Measurements from ENCODE around the gene DPH1.

The DPH1 gene

DNA sequence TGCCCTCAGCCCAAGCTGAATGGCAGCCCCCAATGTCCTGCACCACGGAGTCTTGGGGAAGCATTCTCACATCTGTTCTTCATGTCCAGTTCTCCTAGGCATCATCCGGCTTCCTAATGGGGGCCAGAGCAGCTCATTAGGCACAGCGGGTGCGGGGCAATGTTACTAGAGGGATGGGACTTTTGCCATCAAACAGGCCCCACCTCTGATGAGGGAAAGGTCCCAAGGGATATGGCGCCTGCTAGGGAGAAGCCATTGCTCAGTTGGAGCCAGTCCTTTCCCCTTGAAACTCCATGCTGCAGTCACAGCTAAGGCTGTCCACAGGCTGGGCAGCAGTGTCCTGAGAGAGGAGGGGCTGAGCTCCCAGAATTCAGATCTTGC lies 1.7 kb upstream of the DPH1 start:
- DNase-seq = no peak

DNA sequence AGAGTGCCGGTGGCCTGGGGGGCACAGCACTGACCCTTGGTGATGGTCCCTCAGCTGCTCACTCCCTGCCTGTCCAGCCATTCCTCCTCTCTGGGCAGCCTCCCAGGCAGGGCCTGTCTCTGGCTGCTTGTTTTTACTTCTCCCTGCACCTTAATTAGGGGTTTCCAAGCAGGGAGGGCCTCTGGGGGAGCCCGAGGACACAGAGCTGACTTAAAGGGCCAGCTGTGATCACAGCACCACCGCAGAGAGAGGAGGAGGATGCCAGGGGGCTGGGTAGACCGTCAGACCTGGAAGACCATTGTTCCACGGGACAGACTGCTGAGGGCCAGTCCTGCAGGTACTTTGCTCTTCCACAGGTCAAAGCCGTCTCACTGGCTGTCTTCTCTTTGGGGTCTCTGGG lies 1.2 kb upstream of the DPH1 start:
- no peak for DNase-seq

GRCh38 chr17:2030779-2031163 lies 818 bp downstream of the DPH1 start:
- DNase-seq = no peak

GRCh38 chr17:2033153-2033552 lies 3.2 kb downstream of the DPH1 start:
- no peak for DNase-seq

DNA sequence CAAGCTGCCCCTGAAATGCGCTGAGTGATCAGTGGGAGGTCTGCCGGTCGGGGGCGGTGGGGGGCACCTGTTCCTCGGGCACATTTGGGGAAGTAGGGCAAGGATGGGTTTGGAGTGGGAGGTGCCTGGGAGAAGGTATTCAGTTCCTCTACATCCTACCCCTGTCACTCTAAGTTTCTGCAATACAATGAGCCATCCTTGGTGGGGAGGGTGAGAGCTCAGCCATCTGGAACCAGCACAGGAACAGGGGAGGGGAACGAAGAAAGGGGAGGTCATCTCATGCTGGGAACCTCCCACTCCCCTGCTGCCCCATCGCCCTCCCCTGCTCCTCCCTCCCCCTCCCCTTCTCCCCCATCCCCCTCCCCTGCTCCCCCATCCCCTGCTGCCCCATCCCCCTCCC lies 4.2 kb downstream of the DPH1 start:
- no peak for DNase-seq

GRCh38 chr17:2034806-2035540 lies 5.0 kb downstream of the DPH1 start:
- DNase-seq = no peak

DNA sequence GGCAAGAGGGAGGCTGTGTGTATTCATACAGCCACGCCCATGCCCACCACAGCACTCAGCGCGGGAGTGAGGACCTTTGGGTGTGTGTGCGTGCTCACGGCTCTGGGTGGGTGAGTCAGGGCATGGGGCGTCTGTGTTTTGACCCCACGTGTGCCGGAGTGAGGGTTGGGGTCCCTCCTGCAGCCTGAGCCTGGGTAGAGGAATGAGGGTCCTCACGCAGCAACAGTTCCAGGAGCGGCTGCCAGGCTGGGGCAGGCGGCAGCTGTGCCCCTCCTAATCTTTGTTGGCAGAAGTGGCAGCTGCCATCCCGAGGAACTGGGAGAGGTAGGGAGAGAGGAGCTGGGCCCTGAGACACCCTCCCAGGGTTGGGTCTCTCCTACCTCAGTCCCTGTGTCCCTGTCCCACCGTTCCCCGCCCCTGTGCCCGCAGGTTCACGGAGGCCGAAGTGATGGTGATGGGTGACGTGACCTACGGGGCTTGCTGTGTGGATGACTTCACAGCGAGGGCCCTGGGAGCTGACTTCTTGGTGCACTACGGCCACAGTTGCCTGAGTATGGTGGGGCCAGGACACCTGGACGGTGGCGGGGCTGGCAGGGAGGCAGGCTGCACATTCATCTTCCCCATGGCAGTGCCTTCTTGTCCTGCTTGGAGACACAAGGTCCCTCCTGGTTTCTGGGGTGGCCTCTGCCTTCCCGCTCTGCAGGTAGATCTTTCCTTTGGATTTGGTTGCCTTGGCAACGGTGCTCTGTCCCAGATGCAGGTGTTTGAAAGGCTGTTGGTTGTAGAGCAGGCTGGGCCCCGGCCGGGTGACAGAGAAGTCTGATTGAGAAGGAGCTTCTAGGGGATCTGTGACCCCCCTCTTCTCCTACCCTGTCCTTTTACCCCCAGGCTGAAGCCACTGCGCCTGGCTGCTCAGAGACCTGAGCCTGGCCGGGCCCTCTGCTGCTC lies 5.9 kb downstream of the DPH1 start:
- no peak for DNase-seq

DNA sequence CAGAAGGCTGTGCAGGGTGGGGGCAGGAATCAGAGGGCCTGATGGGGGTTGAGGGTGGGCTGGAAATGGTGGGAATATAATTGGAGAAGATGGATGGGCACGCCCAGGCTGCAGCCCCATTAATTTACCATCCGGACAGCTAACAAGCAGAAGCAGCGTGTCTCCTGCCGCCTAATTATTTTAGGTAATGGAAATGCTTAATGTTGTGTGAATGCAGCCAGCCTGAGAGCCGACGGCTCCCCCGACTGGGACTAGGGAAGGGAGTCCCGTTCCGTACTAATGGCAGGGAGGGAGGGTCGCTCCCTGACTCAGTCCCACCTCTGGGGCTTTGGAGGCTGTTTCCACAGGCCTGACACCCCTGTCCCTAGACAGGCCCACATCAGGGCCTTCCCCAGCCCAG lies 7.2 kb downstream of the DPH1 start:
- DNase-seq = peak; percentile 35

DNA sequence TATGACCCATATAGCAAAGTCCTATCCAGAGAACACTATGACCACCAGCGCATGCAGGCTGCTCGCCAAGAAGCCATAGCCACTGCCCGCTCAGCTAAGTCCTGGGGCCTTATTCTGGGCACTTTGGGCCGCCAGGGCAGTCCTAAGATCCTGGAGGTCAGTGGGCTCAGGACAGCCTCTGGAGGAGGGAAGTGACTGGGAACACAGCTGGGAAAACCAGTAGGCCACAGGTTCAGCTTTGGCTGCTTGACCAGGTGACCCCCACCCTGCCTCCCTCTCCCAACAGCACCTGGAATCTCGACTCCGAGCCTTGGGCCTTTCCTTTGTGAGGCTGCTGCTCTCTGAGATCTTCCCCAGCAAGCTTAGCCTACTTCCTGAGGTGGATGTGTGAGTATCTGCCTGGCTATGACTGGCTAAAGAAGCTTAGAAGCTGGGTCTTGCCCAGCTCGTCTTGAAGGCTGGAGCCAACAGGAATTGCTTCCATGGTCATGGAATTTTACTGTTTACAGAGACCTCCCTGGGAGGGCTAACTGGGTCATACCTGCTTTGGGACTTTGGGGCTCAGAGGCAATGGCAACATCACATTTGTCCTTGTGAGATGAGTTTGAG lies 10.4 kb downstream of the DPH1 start:
- no peak for DNase-seq

GRCh38 chr17:2040942-2041560 lies 11.1 kb downstream of the DPH1 start:
- DNase-seq = no peak

DNA sequence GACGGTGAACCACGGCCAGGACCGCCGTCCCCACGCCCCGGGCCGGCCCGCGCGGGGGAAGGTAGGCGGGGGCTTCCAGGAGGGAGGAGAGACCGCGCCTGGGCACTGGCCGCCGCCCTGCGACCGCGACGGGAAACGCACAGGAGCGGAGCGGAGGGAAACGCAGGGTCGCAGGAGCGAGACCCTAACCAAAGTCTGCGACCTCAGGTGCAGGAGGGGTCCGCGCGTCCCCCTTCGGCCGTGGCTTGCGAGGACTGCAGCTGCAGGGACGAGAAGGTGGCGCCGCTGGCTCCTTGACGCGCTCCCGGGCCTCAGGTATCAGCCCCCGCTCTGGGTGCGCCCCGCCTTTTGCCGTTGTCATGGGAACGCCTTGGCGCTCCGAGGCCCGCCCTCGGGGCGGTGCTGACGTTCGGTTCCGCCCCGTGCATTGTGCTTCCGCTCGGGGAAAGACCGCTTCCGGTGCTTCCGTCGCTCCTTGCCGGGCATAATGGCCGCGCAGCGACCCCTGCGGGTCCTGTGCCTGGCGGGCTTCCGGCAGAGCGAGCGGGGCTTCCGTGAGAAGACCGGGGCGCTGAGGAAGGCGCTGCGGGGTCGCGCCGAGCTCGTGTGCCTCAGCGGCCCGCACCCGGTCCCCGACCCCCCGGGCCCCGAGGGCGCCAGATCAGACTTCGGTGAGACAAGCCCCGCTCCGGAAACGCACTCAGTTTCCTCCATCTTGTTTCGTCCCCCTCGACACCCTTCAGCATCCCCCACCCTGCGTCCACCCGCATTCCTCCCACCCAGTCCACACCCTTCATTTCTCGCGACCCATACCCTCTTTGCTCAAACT lies 11.8 kb downstream of the DPH1 start, which contains the start of gene OVCA2:
Gene OVCA2 (plus strand): TSS at position 462 of the 829 bp plus-strand sequence. CDS start 26 bp downstream, at position 488.
- peak; percentile 88 for DNase-seq

- DNase-seq = no peak
Observed at GRCh38 chr17:2042390-2042847, 12.5 kb downstream of the DPH1 start.

GRCh38 chr17:2042933-2043332 lies 13.0 kb downstream of the DPH1 start:
- no peak for DNase-seq

- DNase-seq = no peak
Observed at GRCh38 chr17:2043785-2044184, 13.8 kb downstream of the DPH1 start.

- DNase-seq = no peak
Observed at GRCh38 chr17:2044263-2044894, 14.4 kb downstream of the DPH1 start.

DNA sequence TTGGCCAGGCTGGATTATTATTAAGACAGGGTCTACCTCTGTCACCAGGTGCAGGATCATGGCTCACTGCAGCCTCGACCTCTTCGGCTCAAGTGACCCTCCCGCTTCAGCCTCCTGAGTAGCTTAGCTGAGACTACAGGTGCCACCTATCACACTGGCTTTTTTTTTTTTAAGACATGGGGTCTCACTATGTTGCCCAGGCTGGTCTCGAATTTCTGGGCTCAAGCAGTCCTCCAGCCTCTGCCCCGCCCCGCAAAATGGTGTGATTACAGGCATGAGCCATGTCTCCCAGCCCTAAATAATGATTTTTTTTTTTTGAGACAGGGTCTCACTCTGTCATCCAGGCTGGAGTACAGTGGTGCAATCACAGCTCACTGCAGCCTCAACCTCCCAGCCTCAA lies 17.6 kb downstream of the DPH1 start:
- no peak for DNase-seq

GRCh38 chr17:2048805-2049204 lies 18.9 kb downstream of the DPH1 start:
- no peak for DNase-seq

- DNase-seq = no peak
Observed at GRCh38 chr17:2049333-2050299, 19.7 kb downstream of the DPH1 start.

- peak; percentile 27 for DNase-seq
Observed at GRCh38 chr17:2050300-2051060, 20.5 kb downstream of the DPH1 start.

Data from NCI-H1694 (cell line).